ENCODE measurements around the gene KCNJ16.

The KCNJ16 gene

DNA sequence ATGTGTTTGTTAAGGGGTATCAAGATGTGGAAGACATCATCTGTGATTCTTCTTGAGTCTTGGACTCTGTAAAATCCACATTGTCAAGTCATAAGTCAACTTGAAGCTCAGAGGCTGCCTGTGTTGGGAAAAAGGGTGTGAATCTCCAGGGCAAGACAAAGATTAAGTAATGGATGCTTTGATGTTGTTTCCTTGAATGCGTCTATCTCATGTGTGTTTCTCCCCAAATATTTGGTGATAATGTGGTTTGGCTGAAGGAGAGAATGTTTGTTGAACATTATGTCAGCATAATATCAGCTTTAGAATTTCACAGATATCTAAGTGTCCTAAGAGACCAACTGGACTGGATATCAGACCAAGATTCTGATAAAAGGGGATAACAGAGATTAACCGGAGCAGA is 24.1 kb upstream of the KCNJ16 start:
- Mint-ChIP-seq H3K27ac (no peak overlapping the region), H3K4me3 (no peak overlapping the region), H3K27me3 (no peaks in the 10 kb centered on the region), H3K9me3 (no peaks in the 10 kb centered on the region), H3K36me3 (ENCODE audit: low read depth) (no peaks in the 10 kb centered on the region), H3K4me1 (ENCODE audit: low read depth) (no peaks in the 10 kb centered on the region)
- intact Hi-C loops (cut with micrococcal nuclease) = no loop called here

DNA sequence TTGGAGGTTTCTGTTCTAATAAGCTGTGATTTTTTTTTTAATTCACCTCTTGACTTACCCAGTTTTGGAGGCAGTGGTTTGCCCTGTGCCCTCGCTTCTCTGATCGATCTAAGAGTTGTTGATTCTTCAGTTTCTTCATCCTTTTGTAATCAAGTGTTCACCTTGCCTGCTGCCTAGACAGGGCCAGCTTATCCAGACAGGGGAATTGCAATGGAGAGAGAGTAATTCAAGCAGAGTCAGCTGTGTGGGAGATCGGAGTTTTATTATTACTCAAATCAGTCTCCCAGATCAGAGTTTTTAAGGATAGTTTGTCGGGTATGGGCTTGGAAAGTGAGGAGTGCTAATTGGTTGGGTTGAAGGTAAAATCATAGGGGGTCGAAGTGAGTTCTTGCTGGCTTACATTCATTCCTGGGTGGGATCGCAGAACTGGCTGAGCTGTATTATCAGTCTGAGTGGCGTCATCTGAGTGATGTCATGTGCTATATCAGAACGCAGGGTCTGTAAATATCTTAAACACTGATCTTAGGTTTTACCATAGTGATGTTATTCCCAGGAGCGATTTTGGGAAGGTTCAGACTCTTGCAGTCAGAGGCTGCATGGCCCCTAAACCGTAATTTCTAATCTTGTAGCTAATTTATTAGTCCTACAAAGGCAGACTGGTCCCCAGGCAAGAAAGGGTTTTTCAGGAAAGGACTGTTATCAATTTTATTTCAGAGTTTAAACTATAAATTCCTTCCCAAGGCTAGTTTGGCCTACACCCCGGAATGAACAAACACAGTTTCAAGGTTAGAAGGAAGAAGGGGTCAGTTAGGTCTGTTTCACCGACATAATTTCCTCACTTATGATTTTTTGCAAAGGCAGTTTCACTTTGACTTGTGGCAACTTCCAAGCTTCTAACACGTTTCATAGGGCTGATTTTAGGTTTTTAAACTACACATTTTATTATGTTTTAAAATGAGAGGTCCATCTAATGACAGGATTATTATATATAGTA is 21.5 kb upstream of the KCNJ16 start:
- intact Hi-C loops (cut with micrococcal nuclease) = no loop called here
- Mint-ChIP-seq H3K27ac (no peak overlapping the region), H3K4me3 (no peak overlapping the region), H3K4me1 (ENCODE audit: low read depth) (no peaks in the 10 kb centered on the region), H3K36me3 (ENCODE audit: low read depth) (no peaks in the 10 kb centered on the region), H3K9me3 (no peaks in the 10 kb centered on the region), H3K27me3 (no peaks in the 10 kb centered on the region)

DNA sequence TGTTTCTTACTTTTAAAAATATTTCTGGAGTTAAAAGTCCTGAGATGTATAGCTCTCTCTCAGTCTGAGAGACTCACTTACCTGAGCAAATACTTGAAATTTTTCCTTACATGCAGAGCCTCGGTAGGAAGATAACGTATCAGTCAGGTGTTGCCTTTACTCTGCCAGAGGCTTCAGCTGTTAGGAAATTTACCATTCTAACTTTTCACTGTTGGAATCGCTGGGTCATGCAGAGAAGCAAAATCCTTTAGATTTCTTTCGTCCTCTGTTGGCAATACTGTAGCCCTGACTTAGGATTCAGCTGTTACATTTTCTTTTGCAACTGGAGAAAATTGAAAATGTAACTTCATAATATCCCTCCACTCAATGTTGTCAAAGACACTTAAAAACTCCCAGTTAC is 20.0 kb upstream of the KCNJ16 start:
- intact Hi-C loops (cut with micrococcal nuclease) = no loop called here
- Mint-ChIP-seq H3K27me3 (no peaks in the 10 kb centered on the region), H3K27ac (no peak overlapping the region), H3K9me3 (no peaks in the 10 kb centered on the region), H3K36me3 (ENCODE audit: low read depth) (no peaks in the 10 kb centered on the region), H3K4me1 (ENCODE audit: low read depth) (no peaks in the 10 kb centered on the region), H3K4me3 (no peak overlapping the region)

DNA sequence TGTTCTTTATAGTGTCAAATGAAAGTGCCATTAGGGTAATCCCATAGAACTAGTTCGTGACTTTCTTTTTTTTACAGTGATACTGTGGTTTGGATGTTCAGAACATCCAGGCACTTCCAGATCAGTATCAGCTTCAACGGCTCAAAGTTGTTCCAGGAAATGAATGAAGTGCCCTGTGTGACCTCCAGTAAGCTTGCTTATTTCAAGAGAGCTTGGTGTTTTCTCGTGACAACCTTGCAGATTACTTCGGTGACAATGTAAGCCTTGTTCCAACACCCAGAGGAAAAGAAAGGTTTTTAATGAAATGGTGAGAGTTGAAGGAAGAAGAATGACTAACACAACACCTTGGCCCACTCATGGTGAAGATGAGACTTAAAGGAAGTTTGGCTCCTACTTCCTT is 16.0 kb upstream of the KCNJ16 start:
- H3K27ac Mint-ChIP-seq = no peak overlapping the region
- no peak overlapping the region for H3K4me3 Mint-ChIP-seq
- H3K36me3 Mint-ChIP-seq (ENCODE audit: low read depth) = no peaks in the 10 kb centered on the region
- intact Hi-C loops (cut with micrococcal nuclease) = no loop called here
- H3K27me3 Mint-ChIP-seq = no peaks in the 10 kb centered on the region
- no peaks in the 10 kb centered on the region for H3K4me1 Mint-ChIP-seq (ENCODE audit: low read depth)
- no peaks in the 10 kb centered on the region for H3K9me3 Mint-ChIP-seq

DNA sequence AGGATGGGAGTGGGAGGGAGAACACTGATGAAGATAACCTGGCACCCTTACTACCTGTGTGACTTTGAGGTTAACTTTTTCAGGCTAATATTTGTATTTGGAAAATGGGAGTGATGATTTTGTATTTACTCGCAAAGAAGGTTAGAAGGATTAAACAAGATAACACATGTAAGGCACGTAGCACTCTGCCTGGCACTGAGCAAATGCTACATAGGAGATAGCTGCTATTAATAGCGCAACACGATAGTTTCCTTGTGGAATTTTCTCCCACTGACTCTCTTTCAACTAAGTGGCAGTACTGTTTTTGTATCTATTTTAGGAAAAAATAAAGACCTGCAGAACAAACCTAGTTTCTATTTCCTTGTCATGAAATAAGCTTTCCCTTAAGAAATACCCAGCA is 15.4 kb upstream of the KCNJ16 start:
- intact Hi-C loops (cut with micrococcal nuclease) = no loop called here
- Mint-ChIP-seq H3K36me3 (ENCODE audit: low read depth) (no peaks in the 10 kb centered on the region), H3K9me3 (no peaks in the 10 kb centered on the region), H3K4me3 (no peak overlapping the region), H3K27ac (no peak overlapping the region), H3K4me1 (ENCODE audit: low read depth) (no peaks in the 10 kb centered on the region), H3K27me3 (peaks cover under 1% of the 10 kb centered on the region)

DNA sequence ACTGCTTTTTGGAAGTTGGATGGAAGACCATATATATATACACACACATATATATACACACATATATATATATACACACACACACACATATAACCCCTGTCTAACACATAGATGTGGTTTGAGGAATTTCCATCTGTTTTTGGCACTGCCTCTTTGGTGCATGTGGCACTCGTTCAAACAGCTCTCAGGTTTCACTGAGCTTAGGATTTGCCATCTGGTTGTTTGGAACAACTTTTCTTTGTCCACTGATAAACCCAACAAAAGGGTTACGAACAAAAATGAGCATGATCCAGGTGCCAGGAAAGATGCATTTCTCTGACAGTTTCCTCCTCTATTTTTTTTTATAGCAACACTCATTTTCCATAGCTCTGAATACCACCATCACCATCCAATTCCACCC is 14.6 kb upstream of the KCNJ16 start:
- intact Hi-C loops (cut with micrococcal nuclease) = no loop called here
- Mint-ChIP-seq H3K27ac (no peak overlapping the region), H3K9me3 (no peaks in the 10 kb centered on the region), H3K4me3 (no peak overlapping the region), H3K27me3 (peaks cover 2% of the 10 kb centered on the region), H3K4me1 (ENCODE audit: low read depth) (no peaks in the 10 kb centered on the region), H3K36me3 (ENCODE audit: low read depth) (no peaks in the 10 kb centered on the region)

DNA sequence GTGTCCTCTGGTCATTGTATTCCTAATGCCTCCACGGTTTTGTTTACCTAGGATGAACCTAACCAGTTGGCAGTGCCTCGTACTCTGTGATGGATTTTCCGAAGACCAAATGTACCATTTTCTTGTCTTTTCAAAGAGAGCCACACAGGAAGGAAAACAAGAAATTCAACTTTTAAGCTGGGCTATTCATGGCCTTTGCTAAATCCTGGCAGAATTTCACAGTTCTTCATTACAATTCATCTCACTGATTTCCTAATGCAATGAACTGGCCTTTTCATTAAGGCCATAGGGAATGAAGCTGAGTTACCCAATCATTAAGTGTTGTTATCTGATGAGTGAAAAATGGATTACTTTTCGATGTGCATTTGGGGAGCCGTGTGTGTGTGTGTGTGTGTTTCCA is 7.9 kb upstream of the KCNJ16 start:
- intact Hi-C loops (cut with micrococcal nuclease) = no loop called here
- H3K27ac Mint-ChIP-seq = no peak overlapping the region
- H3K36me3 Mint-ChIP-seq (ENCODE audit: low read depth) = no peaks in the 10 kb centered on the region
- no peak overlapping the region for H3K4me3 Mint-ChIP-seq
- peaks cover 5% of the 10 kb centered on the region for H3K4me1 Mint-ChIP-seq (ENCODE audit: low read depth)
- peaks cover 7% of the 10 kb centered on the region for H3K27me3 Mint-ChIP-seq
- H3K9me3 Mint-ChIP-seq = no peaks in the 10 kb centered on the region

DNA sequence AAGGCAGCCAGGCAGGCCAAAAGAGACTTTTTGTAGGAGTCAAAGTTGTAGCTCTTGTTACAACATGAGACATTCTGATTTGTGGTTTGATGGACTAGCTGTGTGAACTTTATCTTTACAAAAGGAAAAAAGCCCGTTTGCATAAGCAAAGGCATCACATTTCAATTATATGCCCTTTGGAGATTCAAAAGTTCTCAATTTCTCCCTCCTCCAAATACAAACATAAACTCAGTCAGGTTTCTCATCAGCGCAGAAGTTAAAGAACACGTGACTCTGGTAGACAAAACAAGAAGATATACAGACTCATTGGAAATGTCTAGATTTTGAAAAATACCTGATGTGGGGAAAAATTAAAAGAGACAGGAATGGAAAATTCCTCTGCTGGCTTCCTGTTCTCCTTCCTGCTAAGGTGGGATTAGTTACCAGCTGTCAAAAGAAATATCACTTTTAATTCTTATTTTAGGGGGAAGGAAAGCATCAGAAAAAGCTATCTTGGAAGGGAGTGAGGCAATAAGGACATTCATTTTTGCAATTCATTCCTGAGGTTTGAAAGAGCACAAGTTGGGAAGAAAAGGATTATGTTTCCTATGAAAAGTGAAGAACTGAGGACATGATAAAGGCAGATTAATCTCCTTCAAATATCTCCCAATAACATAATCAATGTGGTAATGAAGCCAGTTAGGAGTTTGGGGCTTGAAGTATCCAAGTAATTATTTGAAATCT is 4.6 kb upstream of the KCNJ16 start:
- no peak overlapping the region for H3K4me3 Mint-ChIP-seq
- intact Hi-C loops (cut with micrococcal nuclease) = no loop called here
- peaks cover 26% of the 10 kb centered on the region for H3K4me1 Mint-ChIP-seq (ENCODE audit: low read depth)
- H3K36me3 Mint-ChIP-seq (ENCODE audit: low read depth) = no peaks in the 10 kb centered on the region
- H3K9me3 Mint-ChIP-seq = no peaks in the 10 kb centered on the region
- no peak overlapping the region for H3K27ac Mint-ChIP-seq
- H3K27me3 Mint-ChIP-seq = peaks cover 5% of the 10 kb centered on the region

DNA sequence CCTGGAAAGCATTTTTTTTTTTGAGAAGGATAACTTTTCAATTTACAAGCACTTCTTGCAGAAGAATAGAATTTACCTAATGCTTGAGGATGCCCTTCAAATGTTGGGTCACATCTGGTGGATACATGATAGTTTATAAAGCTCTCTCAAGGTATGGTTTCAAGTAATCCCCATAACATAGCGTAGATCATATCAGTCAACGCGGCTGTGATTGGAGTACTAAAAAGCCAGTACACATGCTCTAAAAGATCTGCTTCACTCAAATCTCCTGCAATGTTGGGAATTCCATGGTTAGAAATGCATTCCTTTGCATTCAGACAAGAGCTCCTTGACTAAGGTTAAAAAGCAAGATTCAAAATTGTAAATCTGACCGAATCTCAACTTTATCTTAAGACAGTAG is 3.9 kb upstream of the KCNJ16 start:
- H3K27ac Mint-ChIP-seq = no peak overlapping the region
- H3K27me3 Mint-ChIP-seq = peaks cover 5% of the 10 kb centered on the region
- intact Hi-C loops (cut with micrococcal nuclease) = no loop called here
- no peak overlapping the region for H3K4me3 Mint-ChIP-seq
- H3K9me3 Mint-ChIP-seq = no peaks in the 10 kb centered on the region
- H3K36me3 Mint-ChIP-seq (ENCODE audit: low read depth) = no peaks in the 10 kb centered on the region
- peaks cover 26% of the 10 kb centered on the region for H3K4me1 Mint-ChIP-seq (ENCODE audit: low read depth)

DNA sequence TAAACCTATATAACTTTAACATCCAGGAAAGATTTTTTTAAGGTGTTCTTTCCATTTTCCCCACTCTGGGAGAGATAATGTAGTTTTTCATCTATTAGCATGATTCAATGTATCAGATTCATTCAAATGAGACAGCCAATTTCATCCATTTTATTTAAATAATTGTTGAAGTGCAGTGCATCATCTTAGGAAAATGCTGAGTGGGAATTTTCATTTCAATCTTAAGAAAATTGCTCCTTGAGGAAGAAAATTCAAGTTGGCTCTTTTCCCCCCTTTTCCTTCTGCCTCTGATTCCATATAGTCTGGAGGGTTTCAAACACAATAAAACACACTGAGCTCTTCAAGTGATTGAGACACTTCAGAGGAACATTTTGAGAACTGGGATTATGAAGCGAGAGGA is 3.4 kb upstream of the KCNJ16 start:
- intact Hi-C loops (cut with micrococcal nuclease) = no loop called here
- H3K4me1 Mint-ChIP-seq (ENCODE audit: low read depth) = peaks cover 26% of the 10 kb centered on the region
- no peaks in the 10 kb centered on the region for H3K36me3 Mint-ChIP-seq (ENCODE audit: low read depth)
- H3K27ac Mint-ChIP-seq = no peak overlapping the region
- no peak overlapping the region for H3K4me3 Mint-ChIP-seq
- no peaks in the 10 kb centered on the region for H3K9me3 Mint-ChIP-seq
- peaks cover 5% of the 10 kb centered on the region for H3K27me3 Mint-ChIP-seq

DNA sequence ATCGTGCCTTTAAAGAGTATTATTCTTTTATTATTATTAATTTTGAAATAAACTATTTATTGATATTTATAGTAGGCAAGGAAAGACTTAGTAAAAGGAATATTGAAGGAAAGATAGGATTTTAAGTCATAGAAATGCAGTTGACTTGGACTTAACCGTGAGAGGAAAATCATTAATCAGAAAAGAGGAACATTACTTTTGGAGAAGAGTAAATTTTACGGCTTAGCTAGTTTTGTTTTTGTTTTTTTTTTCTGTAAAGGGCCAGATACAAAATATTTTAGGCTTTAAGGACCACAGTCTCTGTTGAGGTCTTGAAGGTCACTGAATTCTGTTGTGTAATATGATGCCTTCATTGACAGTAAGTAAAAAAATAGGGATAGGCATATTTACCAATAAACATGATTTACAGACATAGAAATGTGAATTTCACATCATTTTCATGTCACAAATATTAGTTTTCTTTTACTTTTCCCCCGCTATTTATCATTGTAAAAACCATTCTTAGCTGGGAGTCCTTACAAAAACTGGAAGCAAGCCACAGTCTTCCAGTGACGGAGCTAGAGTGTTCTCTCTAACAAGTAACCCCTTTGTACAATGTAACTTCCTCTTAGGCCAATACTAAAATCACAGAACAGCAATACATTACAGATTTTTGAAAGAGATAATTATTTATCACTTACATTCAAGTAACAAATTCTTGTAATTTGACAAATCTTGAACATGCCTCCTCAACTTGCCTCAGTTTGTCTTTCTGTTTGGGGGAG is 2.3 kb upstream of the KCNJ16 start:
- peaks cover 26% of the 10 kb centered on the region for H3K4me1 Mint-ChIP-seq (ENCODE audit: low read depth)
- peaks cover 5% of the 10 kb centered on the region for H3K27me3 Mint-ChIP-seq
- no peaks in the 10 kb centered on the region for H3K9me3 Mint-ChIP-seq
- no peak overlapping the region for H3K4me3 Mint-ChIP-seq
- no peaks in the 10 kb centered on the region for H3K36me3 Mint-ChIP-seq (ENCODE audit: low read depth)
- H3K27ac Mint-ChIP-seq = peak overlapping the region; percentile 25
- intact Hi-C loops (cut with micrococcal nuclease) = no loop called here

DNA sequence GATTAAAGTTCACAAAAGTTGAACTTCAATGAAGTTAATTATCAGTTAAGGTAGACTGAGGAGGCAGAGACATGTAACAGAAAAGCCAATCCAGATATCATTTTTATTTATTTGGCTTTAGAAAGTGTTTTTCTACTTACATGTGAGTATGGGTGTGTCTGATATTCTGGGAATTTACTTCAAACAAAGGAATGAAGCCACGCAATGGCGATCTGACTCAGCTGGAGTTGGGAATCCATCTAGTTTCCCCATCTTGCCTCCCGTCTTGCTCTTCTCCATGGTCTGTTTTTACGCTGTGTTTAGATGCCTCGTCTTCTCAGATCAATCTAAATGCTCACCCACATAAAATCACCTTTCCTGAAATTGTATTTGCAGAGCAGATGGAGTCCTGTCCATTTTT is 1.7 kb upstream of the KCNJ16 start:
- intact Hi-C loops (cut with micrococcal nuclease) = no loop called here
- Mint-ChIP-seq H3K36me3 (ENCODE audit: low read depth) (no peaks in the 10 kb centered on the region), H3K4me3 (no peak overlapping the region), H3K27me3 (peaks cover 5% of the 10 kb centered on the region), H3K4me1 (ENCODE audit: low read depth) (peaks cover 26% of the 10 kb centered on the region), H3K9me3 (no peaks in the 10 kb centered on the region), H3K27ac (no peak overlapping the region)

DNA sequence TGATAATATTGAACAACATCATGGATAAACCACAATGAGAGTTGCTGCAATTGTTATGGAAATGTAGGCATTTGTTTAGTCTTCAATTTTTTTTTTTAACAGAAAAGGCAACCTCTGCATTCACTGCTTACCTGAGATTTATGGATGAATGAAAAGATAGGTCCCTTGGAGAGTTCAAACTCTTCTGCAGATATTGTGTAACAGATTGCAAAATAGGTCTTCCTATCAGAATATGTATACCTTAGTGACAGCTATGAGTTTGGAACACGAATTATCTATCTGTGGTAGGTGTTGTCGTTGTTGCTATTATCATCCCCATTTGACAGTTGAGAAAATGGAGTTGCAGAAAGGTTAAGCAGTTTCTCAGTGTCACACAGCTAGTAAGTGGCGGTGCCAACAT is 1.2 kb upstream of the KCNJ16 start:
- Mint-ChIP-seq H3K4me3 (no peak overlapping the region), H3K9me3 (no peaks in the 10 kb centered on the region), H3K27ac (no peak overlapping the region), H3K36me3 (ENCODE audit: low read depth) (no peaks in the 10 kb centered on the region), H3K27me3 (peaks cover 5% of the 10 kb centered on the region), H3K4me1 (ENCODE audit: low read depth) (peaks cover 26% of the 10 kb centered on the region)
- intact Hi-C loops (cut with micrococcal nuclease) = no loop called here

DNA sequence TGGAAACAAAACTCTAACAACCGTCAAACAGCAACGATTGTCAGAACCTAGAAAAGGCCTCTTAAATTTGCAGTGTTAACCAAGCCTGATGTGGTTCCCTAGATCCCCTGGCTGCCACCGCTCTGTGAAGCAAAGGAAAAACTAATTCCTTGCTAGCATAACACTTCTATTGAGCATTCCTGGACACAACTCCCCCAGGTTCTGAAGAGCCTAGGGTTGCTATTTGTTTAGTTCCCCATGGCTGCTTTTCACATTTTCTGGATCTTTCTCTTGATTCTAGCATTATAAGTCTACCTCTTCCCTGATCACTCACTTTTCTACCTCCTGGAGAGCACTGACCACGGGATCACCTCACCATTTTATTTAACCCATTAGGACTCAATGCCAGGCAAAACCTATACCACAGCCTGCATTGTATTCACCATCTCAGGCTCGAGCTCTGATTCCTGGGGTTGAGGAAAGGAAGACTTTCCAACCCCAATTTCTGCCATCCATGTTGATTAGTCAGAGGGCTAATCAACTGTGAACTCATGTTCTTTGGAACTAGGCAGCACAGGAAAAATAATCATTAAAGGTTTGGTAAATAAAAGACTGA is 692 bp upstream of the KCNJ16 start:
- intact Hi-C loops (cut with micrococcal nuclease) = no loop called here
- Mint-ChIP-seq H3K27ac (no peak overlapping the region), H3K36me3 (ENCODE audit: low read depth) (no peaks in the 10 kb centered on the region), H3K27me3 (peaks cover 5% of the 10 kb centered on the region), H3K4me3 (no peak overlapping the region), H3K4me1 (ENCODE audit: low read depth) (peaks cover 26% of the 10 kb centered on the region), H3K9me3 (no peaks in the 10 kb centered on the region)
